OCI-LY3 (cell line): ENCODE data around the gene LUZP2.

ENCODE experiments used
- H2AFZ ChIP-seq: fragments of 200-600, 300-600 bp; shearing (Covaris generic); 2 replicates; pipeline ENCODE4 v1.6.0; 2014; ENCODE audit warnings: antibody characterized with exemption, low read depth, low read length
- H3K27ac ChIP-seq: fragments of 200-600, 300-600 bp; sonication (generic); 2 replicates; pipeline ENCODE4 v1.5.1; 2014; ENCODE audit warnings: mild to moderate bottlenecking, low read length, moderate library complexity, mixed read lengths
- H3K27me3 ChIP-seq: fragments of 200-600, 300-600 bp; sonication (generic); 2 replicates; pipeline ENCODE4 v1.6.1; 2014; ENCODE audit warnings: low read depth, low read length, mixed read lengths
- H3K36me3 ChIP-seq: fragments of 200-600, 300-600 bp; sonication (generic); replicated peaks from 2 replicates; pipeline ENCODE3; 2014; ENCODE audit warnings: low read depth, low read length, mixed read lengths
- H3K4me1 ChIP-seq: fragments of 300-600, 200-600 bp; sonication (generic); 2 replicates; pipeline ENCODE4 v1.6.1; 2014; ENCODE audit warnings: low read length, mixed read lengths
- H3K4me2 ChIP-seq: fragments of 200-600, 300-600 bp; sonication (generic); 2 replicates; pipeline ENCODE4 v1.6.1; 2014; ENCODE audit warnings: low read length, mixed read lengths
- H3K4me3 ChIP-seq: fragments of 300-600, 200-600 bp; sonication (generic); 2 replicates; pipeline ENCODE4 v1.5.1; 2014; ENCODE audit warnings: antibody characterized with exemption, mild to moderate bottlenecking, low read length, moderate library complexity
- H3K79me2 ChIP-seq: fragments of 300-600, 200-600 bp; shearing (Covaris generic); 2 replicates; pipeline ENCODE4 v1.6.1; 2014; ENCODE audit warnings: mild to moderate bottlenecking, low read length, mixed read lengths
- H3K9ac ChIP-seq: fragments of 300-600, 200-600 bp; shearing (Covaris generic); 2 replicates; pipeline ENCODE4 v1.6.0; 2014; ENCODE audit warnings: mild to moderate bottlenecking, low read length, moderate library complexity
- H3K9me3 ChIP-seq: fragments of 200-600, 300-600 bp; shearing (Covaris generic); 2 replicates; pipeline ENCODE4 v1.6.1; 2014; ENCODE audit warnings: low read length, mixed read lengths; ENCODE audit not compliant: insufficient read depth
- H4K20me1 ChIP-seq: fragments of 200-600, 300-600 bp; sonication (generic); 2 replicates; pipeline ENCODE4 v1.6.1; 2016; ENCODE audit warnings: low read length, mixed read lengths; ENCODE audit not compliant: insufficient read depth
- CTCF ChIP-seq: fragments of 200-600, 300-600 bp; sonication (generic); IDR thresholded peaks from 2 replicates; pipeline ENCODE4 v1.5.1; 2014; ENCODE audit warnings: antibody characterized with exemption, low read length, low read depth
- EZH2phosphoT487 ChIP-seq: fragments of 200-600 bp; shearing (Covaris generic); IDR thresholded peaks from 2 replicates; pipeline ENCODE4 v1.6.1; 2018; ENCODE audit warnings: antibody characterized with exemption, mixed run types, low read depth

LUZP2 gene

GRCh38 chr11:24754406-24754805 is 257.6 kb downstream of the LUZP2 start:
- Histone ChIP-seq H3K4me2 (no peak overlapping the region), H3K9ac (no peak overlapping the region), H4K20me1 (no peaks in the 10 kb centered on the region), H2AFZ (no peak overlapping the region), H3K36me3 (no peaks in the 10 kb centered on the region), H3K4me1 (no peaks in the 10 kb centered on the region), H3K27ac (no peak overlapping the region), H3K79me2 (no peaks in the 10 kb centered on the region), H3K9me3 (no peaks in the 10 kb centered on the region), H3K4me3 (no peak overlapping the region), H3K27me3 (no peaks in the 10 kb centered on the region)
- TF ChIP-seq CTCF, result no peak
- TF ChIP-seq EZH2phosphoT487, result no peak

DNA sequence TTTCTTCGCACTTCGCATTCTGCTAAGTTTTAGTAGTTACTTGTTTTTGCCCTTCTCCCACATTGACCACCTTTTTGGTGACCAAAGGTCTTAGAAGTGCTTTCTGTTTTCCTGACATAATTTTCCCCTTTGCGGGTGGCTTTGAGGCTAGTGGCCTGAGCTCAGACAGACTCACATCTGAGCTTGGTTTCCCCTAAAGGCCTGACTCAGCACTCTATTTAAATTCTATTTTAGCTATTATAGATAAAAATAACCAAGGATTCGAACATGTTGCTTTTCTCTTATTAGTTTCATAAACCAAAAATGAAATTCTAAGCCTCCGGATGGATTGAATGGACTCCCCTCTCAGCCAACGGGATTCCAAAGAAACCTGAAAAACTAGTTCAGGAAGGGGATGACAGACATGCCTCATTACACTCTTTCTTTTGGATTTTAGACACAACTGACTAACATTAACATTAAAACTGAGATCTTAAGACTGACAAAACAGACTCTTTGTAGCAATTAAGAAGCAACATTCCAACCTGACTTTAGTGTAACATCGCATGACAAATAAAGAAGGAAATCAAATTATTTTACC is 258.5 kb downstream of the LUZP2 start:
- Histone ChIP-seq H4K20me1 (no peaks in the 10 kb centered on the region), H2AFZ (no peak overlapping the region), H3K9me3 (no peaks in the 10 kb centered on the region), H3K4me1 (no peaks in the 10 kb centered on the region), H3K4me2 (no peak overlapping the region), H3K4me3 (no peak overlapping the region), H3K27me3 (no peaks in the 10 kb centered on the region), H3K27ac (no peak overlapping the region), H3K36me3 (no peaks in the 10 kb centered on the region), H3K9ac (no peak overlapping the region), H3K79me2 (no peaks in the 10 kb centered on the region)
- TF ChIP-seq CTCF (no peak), EZH2phosphoT487 (no peak)

DNA sequence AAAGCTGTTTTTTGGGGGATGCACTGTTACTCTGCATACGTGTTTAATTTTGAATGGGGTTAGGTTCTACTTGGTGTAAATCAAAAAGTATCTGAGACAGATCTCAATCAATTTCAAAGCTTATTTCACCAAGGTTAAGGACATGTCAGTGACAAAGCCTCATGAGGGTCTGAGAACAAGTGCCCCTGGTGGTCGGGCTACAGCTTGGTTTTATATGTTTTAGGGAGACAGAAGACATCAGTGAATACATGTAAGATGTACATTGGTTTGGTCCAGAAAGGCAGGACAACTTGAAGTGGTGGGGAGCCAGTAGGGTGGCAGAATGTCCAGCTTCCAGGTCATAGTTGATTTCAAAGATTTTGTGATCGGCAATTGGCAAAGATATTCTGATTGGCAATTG is 262.9 kb downstream of the LUZP2 start:
- Histone ChIP-seq H3K4me1 (no peaks in the 10 kb centered on the region), H3K36me3 (no peaks in the 10 kb centered on the region), H3K9ac (no peak overlapping the region), H4K20me1 (no peaks in the 10 kb centered on the region), H2AFZ (no peak overlapping the region), H3K27me3 (no peaks in the 10 kb centered on the region), H3K4me2 (no peak overlapping the region), H3K79me2 (no peaks in the 10 kb centered on the region), H3K27ac (no peak overlapping the region), H3K9me3 (no peaks in the 10 kb centered on the region), H3K4me3 (no peak overlapping the region)
- TF ChIP-seq EZH2phosphoT487 (no peak), CTCF (no peak)

- Histone ChIP-seq H3K36me3 (no peaks in the 10 kb centered on the region), H3K4me1 (no peaks in the 10 kb centered on the region)
Observed at GRCh38 chr11:24760681-24761080, 263.8 kb downstream of the LUZP2 start.

More at GRCh38 chr11:24760681-24761080, 263.8 kb downstream of the LUZP2 start:
- Histone ChIP-seq H3K9me3 (no peaks in the 10 kb centered on the region), H3K4me2 (no peak overlapping the region), H4K20me1 (no peaks in the 10 kb centered on the region), H2AFZ (no peak overlapping the region), H3K79me2 (no peaks in the 10 kb centered on the region), H3K27me3 (no peaks in the 10 kb centered on the region), H3K9ac (no peak overlapping the region), H3K4me3 (no peak overlapping the region), H3K27ac (no peak overlapping the region)
- TF ChIP-seq EZH2phosphoT487 (no peak), CTCF (no peak)
